ENCODE measurements around the gene SMAD2.

DNA sequence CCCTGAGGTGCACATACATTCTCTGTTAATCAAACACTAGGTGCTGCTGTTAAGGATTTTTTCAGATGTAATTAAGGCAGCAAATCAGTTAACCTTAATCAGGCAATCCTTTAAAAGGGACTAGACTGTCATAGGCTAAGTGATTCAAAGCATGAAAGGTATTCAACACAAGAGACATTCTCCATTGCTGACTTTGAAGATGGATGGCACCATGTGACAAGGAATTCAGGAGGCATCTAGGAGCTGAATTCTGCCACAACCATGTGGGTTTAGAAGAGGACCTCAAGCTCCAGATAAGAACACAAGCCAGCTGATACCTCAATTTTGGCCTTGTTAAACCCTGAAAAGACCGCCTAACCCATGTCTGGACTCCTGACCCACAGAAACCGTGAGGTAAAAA lies 84.0 kb downstream of the SMAD2 start:
- TF ChIP-seq POLR2A (IDR thresholded peaks at IDR 0.05) (no peak), CTCF (IDR thresholded peaks at IDR 0.05) (no peak)

Measured in right lobe of liver (tissue), 4 donors.